C4-2B (cell line): ENCODE results near the gene FECH.
"Not testable (repeated sequence)": the region's sequence is repeated elsewhere in the genome, so short reads cannot be mapped to it uniquely, and the experiment has no call there.

Source experiments
- H3K27ac ChIP-seq: fragments of 450-650 bp; 2 replicates; pipeline ENCODE4 v1.5.1; 2017
- ZFX ChIP-seq: fragments of 450-650 bp; IDR thresholded peaks from 2 replicates; pipeline ENCODE4 v1.6.1; 2017
- TF ChIP-seq, protein P1 (sequence below): fragments of 450-650 bp; conservative IDR thresholded peaks from 2 replicates; pipeline ENCODE4 v1.5.1; 2017; ENCODE audit warnings: mild to moderate bottlenecking

Gene FECH

GRCh38 chr18:57527556-57528229 is 58.8 kb downstream of the FECH start:
- TF ChIP-seq, protein P1, sequence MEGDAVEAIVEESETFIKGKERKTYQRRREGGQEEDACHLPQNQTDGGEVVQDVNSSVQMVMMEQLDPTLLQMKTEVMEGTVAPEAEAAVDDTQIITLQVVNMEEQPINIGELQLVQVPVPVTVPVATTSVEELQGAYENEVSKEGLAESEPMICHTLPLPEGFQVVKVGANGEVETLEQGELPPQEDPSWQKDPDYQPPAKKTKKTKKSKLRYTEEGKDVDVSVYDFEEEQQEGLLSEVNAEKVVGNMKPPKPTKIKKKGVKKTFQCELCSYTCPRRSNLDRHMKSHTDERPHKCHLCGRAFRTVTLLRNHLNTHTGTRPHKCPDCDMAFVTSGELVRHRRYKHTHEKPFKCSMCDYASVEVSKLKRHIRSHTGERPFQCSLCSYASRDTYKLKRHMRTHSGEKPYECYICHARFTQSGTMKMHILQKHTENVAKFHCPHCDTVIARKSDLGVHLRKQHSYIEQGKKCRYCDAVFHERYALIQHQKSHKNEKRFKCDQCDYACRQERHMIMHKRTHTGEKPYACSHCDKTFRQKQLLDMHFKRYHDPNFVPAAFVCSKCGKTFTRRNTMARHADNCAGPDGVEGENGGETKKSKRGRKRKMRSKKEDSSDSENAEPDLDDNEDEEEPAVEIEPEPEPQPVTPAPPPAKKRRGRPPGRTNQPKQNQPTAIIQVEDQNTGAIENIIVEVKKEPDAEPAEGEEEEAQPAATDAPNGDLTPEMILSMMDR: no peak
- H3K27ac ChIP-seq: no peak overlapping the region

- no peak for TF ChIP-seq ZFX
- TF ChIP-seq, protein P1: no peak
- no peak overlapping the region for H3K27ac ChIP-seq
Observed at GRCh38 chr18:57523171-57523956, 63.1 kb downstream of the FECH start.

- H3K27ac ChIP-seq: not testable (repeated sequence)
Observed at GRCh38 chr18:57522348-57522747, 64.2 kb downstream of the FECH start.

GRCh38 chr18:57519668-57520424 is 66.7 kb downstream of the FECH start:
- TF ChIP-seq, protein P1: no peak
- TF ChIP-seq ZFX: no peak
- H3K27ac ChIP-seq: no peak overlapping the region

GRCh38 chr18:57518533-57518932 is 68.0 kb downstream of the FECH start:
- TF ChIP-seq, protein P1: no peak
- no peak for TF ChIP-seq ZFX
- H3K27ac ChIP-seq: no peak overlapping the region

GRCh38 chr18:57516056-57516455 is 70.4 kb downstream of the FECH start:
- TF ChIP-seq, protein P1: no peak
- no peak for TF ChIP-seq ZFX
- no peak overlapping the region for H3K27ac ChIP-seq

GRCh38 chr18:57505231-57505630 is 81.3 kb downstream of the FECH start:
- TF ChIP-seq ZFX: no peak
- TF ChIP-seq, protein P1: no peak
- no peak overlapping the region for H3K27ac ChIP-seq
